IPS DF 4.7 (cell line): ENCODE results near the gene GRK5.

Source experiments
- DNase-seq: peaks from one replicate; pipeline ENCODE4 v3.0.0-alpha.2; 2013; ENCODE audit warnings: low spot score; ENCODE audit errors: extremely low read depth

GRK5 gene

GRCh38 chr10:119358152-119358512 is 150.8 kb downstream of the GRK5 start:
- no peak for DNase-seq

- no peak for DNase-seq
Observed at GRCh38 chr10:119358567-119358966, 151.2 kb downstream of the GRK5 start.

DNA sequence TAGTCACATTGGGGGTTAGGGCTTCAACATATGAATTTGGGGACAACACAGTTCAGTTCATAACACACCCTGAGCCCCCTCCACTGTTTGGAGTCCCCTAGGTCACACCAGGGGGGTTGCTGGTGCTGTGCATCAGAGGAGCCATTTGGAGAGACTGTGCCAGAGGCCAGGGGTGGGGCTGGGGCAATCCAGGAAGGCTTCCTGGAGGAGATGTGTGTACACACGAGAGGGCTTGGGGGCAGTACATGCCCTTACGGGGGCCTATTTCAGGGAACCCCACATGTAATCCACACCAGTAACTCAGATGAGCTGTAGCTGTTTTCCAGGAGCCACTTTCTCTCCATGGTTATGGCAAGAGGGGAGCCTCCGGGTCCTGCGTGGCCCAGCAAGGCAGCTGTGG is 151.7 kb downstream of the GRK5 start:
- no peak for DNase-seq

- no peak for DNase-seq
Observed at GRCh38 chr10:119360181-119360921, 153.0 kb downstream of the GRK5 start.

DNA sequence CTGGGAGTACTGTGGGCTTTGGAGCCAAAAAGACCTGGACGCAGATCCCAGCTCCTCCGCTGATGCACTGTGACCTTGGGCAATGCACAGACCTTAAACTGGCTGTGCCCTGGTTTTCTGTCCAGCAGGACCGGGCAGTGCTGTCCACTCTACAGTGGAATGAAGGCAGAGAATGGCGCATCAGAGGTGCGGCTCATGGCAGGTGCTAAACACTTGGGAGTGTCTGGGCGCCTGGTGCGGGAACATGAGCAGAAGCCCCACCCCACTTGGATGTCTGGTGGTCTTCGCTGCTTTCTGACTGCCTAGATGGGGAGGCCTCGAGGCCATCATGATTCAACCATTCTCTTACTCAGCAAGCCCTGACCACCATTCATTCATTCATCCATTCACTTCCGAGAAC is 153.7 kb downstream of the GRK5 start:
- no peak for DNase-seq

- no peak for DNase-seq
Observed at GRCh38 chr10:119362122-119362521, 154.8 kb downstream of the GRK5 start.

DNA sequence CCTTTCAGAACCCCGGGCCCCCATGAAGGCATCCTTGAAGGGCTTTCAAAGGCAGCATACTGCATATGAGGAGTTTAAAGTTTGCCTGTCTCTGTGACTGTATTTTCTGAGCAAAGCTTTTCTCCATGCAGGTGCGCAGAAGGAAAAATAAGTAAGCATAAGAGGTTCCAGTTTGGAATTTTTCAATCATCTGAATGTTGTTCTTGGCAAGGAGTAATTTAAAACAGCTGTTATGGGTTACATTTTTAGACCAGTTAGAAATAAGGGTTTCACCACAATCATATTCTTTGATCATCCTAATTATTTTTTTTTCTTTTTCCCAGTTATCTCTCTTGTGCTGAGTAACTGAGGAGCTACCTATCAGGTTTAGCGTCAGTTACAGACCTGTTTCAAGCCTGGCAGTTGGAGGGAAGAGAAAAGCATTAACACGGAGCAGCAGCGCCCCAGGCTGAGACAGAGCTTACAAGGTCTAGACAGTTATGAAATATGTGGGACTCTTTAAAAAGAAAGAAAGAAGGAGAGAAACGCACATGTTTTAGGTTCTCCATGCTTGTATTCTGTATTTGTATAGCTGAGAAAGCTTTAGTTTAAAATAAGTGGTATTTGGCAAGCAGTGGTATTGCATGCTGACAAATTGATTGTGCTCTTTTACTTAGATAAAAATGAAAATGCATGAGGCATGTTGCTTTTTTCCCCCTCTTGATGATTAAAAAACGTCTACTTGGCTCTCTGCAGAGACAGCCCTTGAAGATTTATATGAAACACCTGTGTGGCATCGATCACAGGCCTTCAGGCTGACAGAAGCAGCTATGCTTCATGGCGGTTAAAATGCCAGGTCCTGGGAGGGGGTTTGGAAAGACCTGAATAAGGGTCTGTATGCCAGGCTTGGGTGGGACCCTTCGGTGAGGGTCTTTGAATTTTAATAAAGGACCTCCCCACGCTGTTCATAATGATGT is 157.6 kb downstream of the GRK5 start:
- DNase-seq = no peak

DNA sequence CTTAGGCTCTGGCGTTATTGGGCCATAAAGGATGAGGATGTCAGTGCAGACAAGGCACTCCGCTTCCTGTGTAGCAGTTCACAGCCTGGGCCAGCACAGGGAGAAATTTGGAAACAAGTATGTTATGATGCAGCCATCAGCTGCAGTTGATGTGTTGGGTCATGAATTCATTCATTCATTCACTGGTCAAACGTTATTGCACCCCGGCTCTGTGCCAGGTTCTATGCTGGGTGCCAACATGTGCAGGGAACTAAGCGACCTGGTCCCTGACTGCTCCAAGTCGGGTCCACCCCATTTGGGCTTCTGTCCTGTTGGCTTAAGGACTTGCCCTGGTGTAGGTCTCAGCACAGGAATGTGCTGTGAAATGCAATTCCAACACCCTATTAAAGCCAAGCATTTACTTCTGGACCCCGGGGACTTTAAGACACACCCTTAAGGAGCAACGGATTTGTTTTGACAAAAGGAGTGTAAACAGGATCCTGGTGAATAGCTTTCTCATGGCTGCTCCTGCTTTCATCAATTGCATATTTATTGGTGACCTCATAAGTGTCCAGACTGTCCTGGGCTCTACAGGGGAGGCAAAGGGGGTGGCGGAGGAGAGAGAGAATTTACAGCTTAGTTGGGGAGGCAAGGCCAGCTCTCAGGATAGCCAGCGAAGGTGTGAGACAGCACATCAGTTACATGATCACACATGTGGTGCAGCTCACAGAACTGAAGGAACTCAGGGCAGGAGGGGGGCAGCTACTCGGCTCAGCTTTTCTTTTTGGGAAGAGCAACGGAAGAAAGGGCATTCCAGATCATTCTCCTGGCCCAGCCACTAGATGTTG is 158.6 kb downstream of the GRK5 start:
- DNase-seq = no peak

- no peak for DNase-seq
Observed at GRCh38 chr10:119367841-119368549, 160.6 kb downstream of the GRK5 start.

DNA sequence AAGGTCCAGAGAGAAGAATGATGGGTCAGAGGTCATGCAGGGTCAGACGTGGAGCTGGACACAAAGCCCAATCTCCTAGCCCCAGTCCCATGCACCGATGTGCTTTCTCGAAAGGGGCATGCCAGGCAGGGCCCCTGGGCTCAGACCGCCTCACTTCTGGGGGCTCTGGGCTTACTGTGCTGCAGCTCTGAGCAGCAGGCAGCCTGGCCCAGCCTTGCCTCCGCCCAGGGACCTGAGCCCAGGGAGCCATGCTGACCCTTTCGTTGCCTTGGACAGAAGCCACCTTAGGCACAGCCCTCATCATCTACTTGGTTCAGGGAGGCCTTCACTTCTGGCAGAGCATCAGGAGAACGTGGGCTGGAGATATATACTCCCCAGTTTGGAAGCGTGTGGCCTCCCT is 161.2 kb downstream of the GRK5 start:
- DNase-seq = no peak

DNA sequence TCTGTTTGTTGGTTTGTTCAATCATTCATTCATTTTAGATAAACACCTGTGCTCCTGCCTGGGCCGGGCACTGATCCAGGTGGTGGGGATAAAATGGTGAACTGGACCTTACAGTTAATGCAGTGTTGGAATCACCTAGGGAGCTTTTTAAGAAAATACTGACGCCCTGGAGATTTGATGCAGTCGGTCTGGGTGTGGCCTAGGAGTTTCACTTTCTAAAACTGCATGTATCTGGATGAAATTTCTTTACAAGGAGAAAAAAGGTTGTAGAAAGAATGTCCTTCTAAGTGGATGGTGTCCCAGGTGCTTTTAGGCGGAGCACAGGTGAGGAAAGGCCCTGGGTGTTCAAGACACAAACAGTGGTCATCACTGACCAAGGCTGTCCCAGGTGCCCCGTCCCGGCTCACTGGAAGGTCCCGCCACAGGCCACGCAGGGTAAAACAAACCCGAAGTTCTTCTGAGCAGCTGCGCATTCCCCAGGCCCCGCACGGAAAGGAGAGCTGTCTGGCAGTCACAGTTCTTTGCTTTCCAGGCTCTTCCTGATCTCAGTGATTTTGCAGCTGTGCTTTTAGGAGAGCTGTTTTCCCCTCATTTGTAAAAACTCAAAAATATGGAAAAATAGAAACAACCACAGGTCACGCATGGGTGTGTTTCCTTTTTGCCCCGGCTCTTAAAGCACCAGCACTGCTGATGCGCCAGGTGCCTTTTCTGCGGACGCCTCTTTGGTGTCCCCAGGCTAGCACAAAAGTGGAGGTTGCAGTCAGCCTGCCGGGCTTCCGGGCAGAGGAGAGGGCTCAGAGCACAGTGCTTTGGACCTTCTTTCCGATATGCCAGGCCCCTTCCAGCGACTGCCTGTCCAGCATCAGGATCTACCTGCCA is 161.9 kb downstream of the GRK5 start:
- DNase-seq = no peak

- DNase-seq = no peak
Observed at GRCh38 chr10:119370111-119370741, 162.9 kb downstream of the GRK5 start.

DNA sequence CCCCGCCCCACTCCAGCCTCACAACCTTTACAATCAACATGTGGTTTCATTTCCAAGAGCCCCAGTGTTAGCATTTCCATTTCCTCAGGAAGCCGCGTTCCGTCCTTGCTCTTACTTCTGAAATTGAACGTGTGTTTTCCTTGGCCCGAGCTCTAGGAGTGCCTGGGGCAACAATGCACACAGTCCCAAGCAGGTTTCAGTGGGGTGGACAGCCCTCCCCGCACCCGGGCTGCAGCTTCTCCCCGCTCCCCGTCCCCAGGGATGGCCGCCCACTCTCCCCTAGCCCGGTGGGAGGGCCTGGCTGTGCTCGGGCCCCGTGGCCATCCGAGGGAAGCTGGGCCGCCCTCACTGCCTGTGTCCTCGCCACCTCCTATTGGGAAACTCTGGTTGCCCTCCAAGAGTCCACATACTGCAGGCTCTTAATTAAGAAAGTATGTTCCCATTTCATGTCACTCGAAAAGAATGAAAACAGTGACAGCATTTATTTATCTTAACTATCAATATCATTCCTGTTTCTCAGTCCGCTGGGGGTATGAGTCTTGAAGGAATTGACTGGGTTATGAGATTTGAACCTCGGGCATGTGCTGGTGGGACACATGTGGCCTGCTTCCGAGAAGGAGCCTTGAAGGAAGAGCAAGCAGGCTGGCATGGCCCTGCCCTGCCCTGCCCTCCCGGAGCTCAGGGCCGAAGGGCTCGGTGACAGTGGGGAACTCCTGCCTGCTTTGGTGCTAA is 163.8 kb downstream of the GRK5 start:
- no peak for DNase-seq

- DNase-seq = no peak
Observed at GRCh38 chr10:119371704-119372663, 164.6 kb downstream of the GRK5 start.

DNA sequence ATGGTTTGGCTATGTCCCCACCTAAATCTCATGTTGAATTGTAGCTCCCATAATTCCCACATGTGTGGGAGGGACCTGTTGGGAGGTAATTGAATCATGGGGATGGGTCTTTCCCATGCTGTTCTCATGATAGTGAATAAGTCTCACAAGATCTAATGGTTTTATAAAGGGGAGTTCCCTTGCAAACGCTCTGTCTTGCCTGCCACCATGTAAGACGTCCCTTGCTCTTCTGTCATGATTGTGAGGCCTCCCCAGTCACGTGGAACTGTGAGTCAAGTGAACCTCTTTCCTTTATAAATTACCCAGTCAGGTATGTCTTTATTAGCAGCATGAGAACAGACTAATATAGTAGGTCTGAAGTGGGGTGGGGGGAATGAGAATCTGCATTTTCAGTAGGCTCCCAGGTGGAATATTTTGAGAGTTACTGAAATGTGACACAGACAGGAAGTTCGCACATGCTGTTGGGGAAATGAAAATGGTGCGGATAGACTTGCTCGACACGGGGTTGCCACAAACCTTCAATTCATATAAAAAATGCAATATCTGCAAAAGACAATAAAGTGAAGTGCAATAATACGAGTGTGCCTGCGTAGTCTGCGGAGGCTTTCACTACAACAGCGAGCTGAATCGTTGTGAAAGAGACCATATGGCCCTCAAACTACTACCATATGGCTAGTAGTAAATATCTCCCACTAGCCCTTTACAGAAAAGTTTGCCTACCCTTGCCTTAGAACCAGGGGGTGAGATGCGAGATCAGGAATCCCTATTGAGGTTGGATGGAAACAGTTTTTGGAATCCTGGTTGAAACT is 166.1 kb downstream of the GRK5 start:
- no peak for DNase-seq

GRCh38 chr10:119374236-119374635 is 166.9 kb downstream of the GRK5 start:
- DNase-seq = no peak
